B cell (primary cell): ENCODE results near the gene MYO6.

ENCODE experiments used
- EZH2 ChIP-seq: IDR thresholded peaks from 2 replicates; pipeline ENCODE4 v1.6.1; 2012; ENCODE audit warnings: borderline replicate concordance, low read depth, mild to moderate bottlenecking, moderate library complexity, low read length; ENCODE audit not compliant: insufficient read depth, poor library complexity, severe bottlenecking
- TF ChIP-seq, protein P1 (sequence below): fragments of 200-600 bp; IDR thresholded peaks from one replicate; pipeline ENCODE4 v1.8.0; 2022; ENCODE audit warnings: antibody characterized with exemption, mild to moderate bottlenecking

- TF ChIP-seq, protein P1, sequence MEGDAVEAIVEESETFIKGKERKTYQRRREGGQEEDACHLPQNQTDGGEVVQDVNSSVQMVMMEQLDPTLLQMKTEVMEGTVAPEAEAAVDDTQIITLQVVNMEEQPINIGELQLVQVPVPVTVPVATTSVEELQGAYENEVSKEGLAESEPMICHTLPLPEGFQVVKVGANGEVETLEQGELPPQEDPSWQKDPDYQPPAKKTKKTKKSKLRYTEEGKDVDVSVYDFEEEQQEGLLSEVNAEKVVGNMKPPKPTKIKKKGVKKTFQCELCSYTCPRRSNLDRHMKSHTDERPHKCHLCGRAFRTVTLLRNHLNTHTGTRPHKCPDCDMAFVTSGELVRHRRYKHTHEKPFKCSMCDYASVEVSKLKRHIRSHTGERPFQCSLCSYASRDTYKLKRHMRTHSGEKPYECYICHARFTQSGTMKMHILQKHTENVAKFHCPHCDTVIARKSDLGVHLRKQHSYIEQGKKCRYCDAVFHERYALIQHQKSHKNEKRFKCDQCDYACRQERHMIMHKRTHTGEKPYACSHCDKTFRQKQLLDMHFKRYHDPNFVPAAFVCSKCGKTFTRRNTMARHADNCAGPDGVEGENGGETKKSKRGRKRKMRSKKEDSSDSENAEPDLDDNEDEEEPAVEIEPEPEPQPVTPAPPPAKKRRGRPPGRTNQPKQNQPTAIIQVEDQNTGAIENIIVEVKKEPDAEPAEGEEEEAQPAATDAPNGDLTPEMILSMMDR, result no peak
- TF ChIP-seq EZH2, result no peak
These were observed 214.5 kb downstream of the MYO6 start for GRCh38 chr6:75963569-75963968.
